Memory B cell (primary cell): ENCODE data around the gene NISCH.
A peak's percentile ranks its signal among the peaks of the same experiment; 100 is the strongest.

Source experiments
- ATAC-seq: fragments of 150-1000 bp; cut with Tn5 transposase; 2 replicates; pipeline ENCODE4 v1.10.0; 2021; ENCODE audit warnings: low read depth, mild to moderate bottlenecking, moderate library complexity
- DNase-seq, 2 donors: peaks; one replicate each; pipeline ENCODE4 v3.0.0; 2022; ENCODE audit warnings: low spot score in 2 of 2
- H3K27ac Mint-ChIP-seq: one replicate; pipeline ENCODE4 v1.8.0; 2022; ENCODE audit warnings: mild to moderate bottlenecking, moderate library complexity, mixed read lengths
- H3K27me3 Mint-ChIP-seq: one replicate; pipeline ENCODE4 v1.8.0; 2022; ENCODE audit warnings: mixed read lengths
- H3K36me3 Mint-ChIP-seq: one replicate; pipeline ENCODE4 v1.8.0; 2022; ENCODE audit warnings: mild to moderate bottlenecking, mixed read lengths
- H3K4me1 Mint-ChIP-seq: one replicate; pipeline ENCODE4 v1.8.0; 2022; ENCODE audit warnings: mixed read lengths
- H3K4me3 Mint-ChIP-seq: one replicate; pipeline ENCODE4 v1.8.0; 2022; ENCODE audit warnings: mild to moderate bottlenecking, moderate library complexity, mixed read lengths
- H3K9me3 Mint-ChIP-seq: one replicate; pipeline ENCODE4 v1.8.0; 2022; ENCODE audit warnings: mixed read lengths

The NISCH gene

DNA sequence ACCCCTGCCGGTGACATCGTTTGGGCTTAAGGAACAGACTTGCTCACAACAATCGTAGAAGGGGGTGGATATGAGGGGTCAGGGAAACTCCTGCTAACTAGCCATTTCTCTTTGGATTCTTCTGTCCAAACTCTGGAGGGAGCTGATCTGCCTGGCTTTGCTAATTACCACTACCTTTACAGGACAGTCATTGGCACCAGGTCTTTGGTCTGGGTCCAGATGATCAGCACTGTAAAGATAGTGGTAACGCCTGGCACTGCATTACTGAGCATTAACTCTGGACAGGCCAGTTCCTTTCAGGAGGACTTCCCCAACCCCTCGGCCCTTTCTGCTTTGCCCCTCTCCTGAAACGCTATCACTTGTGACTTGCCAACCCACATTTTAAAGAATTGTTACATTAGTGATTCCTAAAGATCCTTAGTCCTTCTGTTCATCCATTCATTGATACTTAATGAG lies 81.8 kb downstream of the NISCH start:
- Mint-ChIP-seq H3K9me3 (no peaks in the 10 kb centered on the region), H3K36me3 (peaks cover 9% of the 10 kb centered on the region), H3K27ac (peak overlapping the region; percentile 97), H3K4me3 (peak overlapping the region; percentile 96), H3K27me3 (no peaks in the 10 kb centered on the region), H3K4me1 (peaks cover 28% of the 10 kb centered on the region)
- DNase-seq: no peak
- no peak for ATAC-seq

DNA sequence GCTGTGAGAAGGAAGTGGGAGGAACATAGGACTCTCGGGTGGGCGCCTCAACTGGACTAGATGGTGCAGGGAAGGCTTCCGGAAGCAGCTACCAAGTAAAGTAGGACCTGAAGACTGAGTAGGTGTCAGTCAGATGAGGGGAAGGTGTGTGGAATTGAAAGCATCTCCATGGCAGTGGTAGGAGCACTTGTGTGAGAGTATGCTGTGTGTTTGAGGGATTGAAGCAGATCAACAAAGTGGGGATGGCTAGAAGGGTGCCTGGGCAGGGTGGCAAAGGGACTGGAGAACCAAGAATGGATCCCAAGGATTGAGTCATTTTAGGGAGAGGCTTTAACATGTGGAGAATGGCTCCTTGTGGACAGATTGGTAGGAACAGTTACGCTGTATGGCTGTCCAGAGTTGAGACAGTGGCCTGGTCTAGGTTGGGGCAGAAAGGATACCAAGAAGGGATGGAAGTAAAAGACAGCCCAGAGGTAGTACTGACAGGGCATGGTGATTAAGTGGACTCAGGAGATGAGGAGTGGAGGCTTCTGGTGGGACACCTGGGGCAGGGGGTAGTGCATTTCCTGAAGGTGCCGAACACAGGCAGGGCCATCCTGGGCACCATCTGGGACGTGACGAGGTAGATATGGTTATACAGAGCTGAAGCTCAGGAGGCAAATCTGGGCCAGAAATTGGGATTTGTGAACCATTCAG lies 82.5 kb downstream of the NISCH start:
- Mint-ChIP-seq H3K4me1 (peaks cover 24% of the 10 kb centered on the region), H3K4me3 (peak overlapping the region; percentile 96), H3K27me3 (no peaks in the 10 kb centered on the region), H3K27ac (peak overlapping the region; percentile 97), H3K36me3 (peaks cover 9% of the 10 kb centered on the region), H3K9me3 (no peaks in the 10 kb centered on the region)
- DNase-seq (no peak), ATAC-seq (no peak)

DNA sequence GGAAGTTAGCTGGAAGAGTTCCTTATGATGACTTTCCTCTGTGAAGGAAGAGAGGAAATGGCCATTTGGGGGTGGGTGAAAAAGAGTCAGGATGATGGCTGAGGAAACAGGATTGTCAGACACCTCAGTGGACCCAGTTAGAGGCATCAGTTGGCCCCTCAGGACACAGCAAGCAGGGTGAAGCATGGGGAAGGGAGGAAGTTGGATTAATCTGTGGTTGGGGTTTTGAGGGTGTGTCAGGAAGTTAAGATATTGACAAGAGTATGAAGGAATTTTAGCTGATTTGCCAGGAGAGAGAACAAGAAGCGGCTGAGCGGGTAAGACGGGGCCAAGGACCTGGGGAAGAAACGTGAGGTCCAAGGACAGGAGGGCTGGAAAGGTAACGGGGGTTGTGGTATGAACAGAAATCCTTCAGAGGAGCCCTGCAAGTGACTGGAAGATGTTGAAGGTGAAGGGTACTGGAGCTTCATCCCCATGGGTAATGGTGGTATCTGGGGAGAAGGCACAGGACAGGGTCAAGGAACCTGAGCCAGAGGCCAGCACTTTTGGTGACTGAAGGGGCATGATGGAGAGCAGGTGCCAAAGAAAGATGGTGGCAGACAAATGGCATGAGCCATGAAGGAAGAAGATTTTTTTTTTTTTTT lies 83.7 kb downstream of the NISCH start:
- Mint-ChIP-seq H3K36me3 (peaks cover 9% of the 10 kb centered on the region), H3K27ac (peak overlapping the region; percentile 29), H3K4me1 (peaks cover 24% of the 10 kb centered on the region), H3K4me3 (no peak overlapping the region), H3K27me3 (no peaks in the 10 kb centered on the region), H3K9me3 (no peaks in the 10 kb centered on the region)
- ATAC-seq: no peak
- DNase-seq: no peak

DNA sequence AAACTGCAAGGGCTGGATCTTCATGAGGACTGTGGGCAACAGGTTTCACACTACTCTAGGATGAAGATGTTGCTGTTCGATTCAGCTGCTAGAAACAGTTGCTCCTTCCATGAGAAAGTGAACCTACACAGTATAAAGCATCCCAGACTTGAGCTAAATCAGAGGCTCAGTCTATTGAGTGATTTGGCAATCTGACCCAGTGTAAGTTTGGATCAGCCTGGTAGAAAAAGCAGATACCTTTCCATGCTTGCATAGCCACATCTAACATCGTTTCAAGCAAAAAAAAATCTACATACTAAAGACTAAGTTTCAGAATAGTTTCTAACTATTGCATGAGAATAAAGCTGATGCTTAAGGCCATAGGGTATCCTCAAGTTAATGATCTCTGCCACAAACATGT lies 85.6 kb downstream of the NISCH start:
- ATAC-seq (no peak), DNase-seq (no peak)
- Mint-ChIP-seq H3K4me1 (peaks cover 23% of the 10 kb centered on the region), H3K36me3 (peaks cover 9% of the 10 kb centered on the region), H3K4me3 (no peak overlapping the region), H3K27ac (no peak overlapping the region), H3K27me3 (no peaks in the 10 kb centered on the region), H3K9me3 (no peaks in the 10 kb centered on the region)
